ENCODE results near the gene ROBO3.

Gene ROBO3

DNA sequence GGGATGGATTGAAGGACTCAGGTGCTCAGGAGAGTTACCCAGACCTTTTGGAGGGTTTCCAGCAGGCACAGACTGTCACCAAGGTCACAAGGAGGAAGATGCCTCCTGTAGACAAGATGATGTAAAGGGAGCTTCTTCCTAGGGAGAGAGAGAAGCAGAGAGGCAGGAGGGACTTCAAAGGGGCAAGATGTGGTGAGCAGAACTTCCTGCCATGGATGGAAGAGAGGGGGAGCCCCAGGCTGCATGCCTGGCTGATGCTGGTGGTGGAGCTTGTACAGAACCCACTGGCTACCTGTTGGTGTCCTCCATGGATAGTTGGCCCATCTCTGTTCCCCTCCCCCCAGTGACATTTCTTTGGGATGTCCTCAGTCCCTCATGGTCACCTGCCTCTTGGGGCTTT lies 58.1 kb downstream of the ROBO3 start:
- no peak overlapping the region for H3K4me3 ChIP-seq (ENCODE audit: low read depth, low read length)
- DNase-seq (ENCODE audit: low read depth, low spot score): no peak
- TF ChIP-seq, protein P1, sequence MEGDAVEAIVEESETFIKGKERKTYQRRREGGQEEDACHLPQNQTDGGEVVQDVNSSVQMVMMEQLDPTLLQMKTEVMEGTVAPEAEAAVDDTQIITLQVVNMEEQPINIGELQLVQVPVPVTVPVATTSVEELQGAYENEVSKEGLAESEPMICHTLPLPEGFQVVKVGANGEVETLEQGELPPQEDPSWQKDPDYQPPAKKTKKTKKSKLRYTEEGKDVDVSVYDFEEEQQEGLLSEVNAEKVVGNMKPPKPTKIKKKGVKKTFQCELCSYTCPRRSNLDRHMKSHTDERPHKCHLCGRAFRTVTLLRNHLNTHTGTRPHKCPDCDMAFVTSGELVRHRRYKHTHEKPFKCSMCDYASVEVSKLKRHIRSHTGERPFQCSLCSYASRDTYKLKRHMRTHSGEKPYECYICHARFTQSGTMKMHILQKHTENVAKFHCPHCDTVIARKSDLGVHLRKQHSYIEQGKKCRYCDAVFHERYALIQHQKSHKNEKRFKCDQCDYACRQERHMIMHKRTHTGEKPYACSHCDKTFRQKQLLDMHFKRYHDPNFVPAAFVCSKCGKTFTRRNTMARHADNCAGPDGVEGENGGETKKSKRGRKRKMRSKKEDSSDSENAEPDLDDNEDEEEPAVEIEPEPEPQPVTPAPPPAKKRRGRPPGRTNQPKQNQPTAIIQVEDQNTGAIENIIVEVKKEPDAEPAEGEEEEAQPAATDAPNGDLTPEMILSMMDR (IDR thresholded peaks at IDR 0.05; ENCODE audit: low read depth, low read length): no peak
- in situ Hi-C loops (cut with HindIII; ENCODE audit: low sequenced_read_pairs): no loop called here

DNA sequence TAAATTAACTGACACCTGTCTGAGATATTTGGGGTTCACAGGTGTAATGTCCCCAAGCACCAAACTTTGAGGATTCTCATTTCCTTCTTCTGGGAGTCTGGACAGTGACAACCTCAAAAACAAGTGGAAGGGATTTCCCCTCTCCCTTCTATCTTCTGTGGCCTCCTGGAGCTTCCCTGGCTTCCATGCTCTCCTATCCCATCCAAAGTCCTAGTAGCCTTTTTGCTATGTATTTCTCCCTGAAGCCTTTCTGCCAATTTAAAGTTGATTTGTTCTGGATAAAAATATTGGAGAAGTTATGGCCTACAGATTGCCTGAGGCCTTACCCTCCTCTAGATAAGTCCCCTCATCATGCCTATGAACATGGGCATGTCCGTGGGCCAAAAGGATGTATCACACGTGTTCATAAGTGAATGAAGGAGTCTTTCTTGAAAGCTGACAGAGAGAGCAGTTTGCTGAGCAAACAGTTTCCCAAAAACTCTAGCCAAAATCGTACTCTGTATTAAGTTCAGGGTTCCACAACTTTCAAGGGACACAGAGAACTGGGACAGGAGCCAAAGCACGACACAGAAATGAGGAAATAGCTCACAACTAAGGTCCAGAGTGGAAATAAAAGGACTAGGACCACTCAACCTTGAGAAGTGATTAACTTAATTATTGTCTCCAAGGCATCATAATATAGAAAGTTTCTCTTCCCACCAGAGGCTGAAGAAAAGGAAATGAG lies 63.9 kb downstream of the ROBO3 start:
- TF ChIP-seq, protein P1 (IDR thresholded peaks at IDR 0.05; ENCODE audit: low read depth, low read length): no peak

DNA sequence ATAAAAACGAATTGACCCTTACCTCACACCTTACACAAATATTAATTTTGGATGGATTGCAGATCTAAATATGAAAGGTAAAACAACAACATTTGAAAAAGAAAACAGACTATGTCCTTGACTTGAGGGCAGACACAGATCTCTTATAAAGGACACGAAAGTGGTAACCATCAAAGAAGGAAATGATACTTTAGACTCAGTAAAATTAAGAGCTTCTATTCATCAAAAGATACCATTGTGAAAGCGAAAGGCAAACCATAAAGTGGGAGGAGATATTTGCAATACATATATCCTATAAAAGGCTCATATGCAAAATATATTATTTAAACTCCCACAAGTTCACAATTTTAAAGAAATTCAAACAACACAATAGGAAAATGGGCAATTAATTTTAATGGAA lies 65.6 kb downstream of the ROBO3 start:
- TF ChIP-seq, protein P1 (IDR thresholded peaks at IDR 0.05; ENCODE audit: low read depth, low read length): no peak
- H3K4me3 ChIP-seq (ENCODE audit: low read depth, low read length): no peak overlapping the region
- no peak for DNase-seq (ENCODE audit: low read depth, low spot score)
- in situ Hi-C loops (cut with HindIII; ENCODE audit: low sequenced_read_pairs): no loop called here

More for the DNA sequence above, 63.9 kb downstream of the ROBO3 start:
- H3K4me3 ChIP-seq (ENCODE audit: low read depth, low read length): no peak overlapping the region
- in situ Hi-C loops (cut with HindIII; ENCODE audit: low sequenced_read_pairs): no loop called here
- DNase-seq (ENCODE audit: low read depth, low spot score): no peak

Data from astrocyte of the spinal cord (primary cell).